ENCODE results near the gene CCDC142. TPM values are rescaled to one million over a fixed set of nuclear protein-coding genes. Genes with fewer than 3 reads are reported as not detected.
A peak's percentile ranks its signal among the peaks of the same experiment; 100 is the strongest.

The CCDC142 gene
- total RNA-seq, 4 donors from 2014 or later, result 34.7 to 53.1 (median 39.4) TPM

DNA sequence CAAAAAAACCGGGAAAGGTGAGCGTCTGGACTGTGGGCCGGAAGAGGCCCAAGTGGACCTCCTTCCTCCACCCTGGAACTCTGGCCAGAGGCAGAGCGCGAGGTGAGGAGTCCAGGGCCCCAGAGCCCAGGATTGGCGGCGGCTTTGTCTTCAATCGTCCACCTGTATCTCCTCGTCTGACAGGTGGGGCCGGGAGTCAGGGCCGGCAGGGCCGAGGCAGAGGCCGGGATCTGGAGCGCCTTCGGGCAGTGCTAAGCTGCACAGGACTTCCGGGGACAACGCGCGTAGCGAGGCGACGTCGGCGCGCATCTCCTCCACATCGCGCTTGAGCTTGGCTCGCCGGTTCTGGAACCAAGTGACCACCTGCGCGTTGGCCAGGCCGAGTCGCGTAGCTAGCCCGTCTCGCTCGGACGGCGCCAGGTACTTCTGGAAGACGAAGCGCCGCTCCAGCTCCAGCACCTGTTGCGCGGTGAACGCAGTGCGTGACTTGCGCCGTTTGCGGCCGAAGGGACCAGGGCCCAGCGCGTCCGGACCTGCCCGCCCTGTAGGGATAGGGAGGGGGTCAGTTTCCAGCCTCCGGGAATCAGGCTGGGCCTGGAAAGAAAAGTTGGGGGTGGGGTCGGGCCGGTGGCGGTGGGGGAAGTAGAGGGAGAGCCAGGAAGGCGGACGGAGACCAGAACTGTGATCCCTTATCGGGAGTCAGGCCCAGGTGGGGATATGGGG lies 15.1 kb upstream of the CCDC142 start:
- Histone ChIP-seq H3K4me3 (peak overlapping the region; percentile 5 to 43 (median 26)), H3K36me3 (peaks cover 0 to 18% (median 4%) of the 10 kb centered on the region in 3 donors), H3K27ac (no peak overlapping the region), H3K27me3 (peaks cover 0 to 56% of the 10 kb centered on the region in 2 donors), H3K9me3 (no peaks in the 10 kb centered on the region), H3K4me1 (peaks cover 0 to 43% (median 23%) of the 10 kb centered on the region in 4 donors)
- no peak for DNase-seq (ENCODE audit: low spot score in 2 of 2)
- TF ChIP-seq POLR2A (IDR thresholded peaks at IDR 0.05) (no peak), EP300 (IDR thresholded peaks at IDR 0.05) (no peak)
- WGBS, 2 donors, result 2 to 4% methylated on average over 28 to 61 of the region's 61 CpGs

DNA sequence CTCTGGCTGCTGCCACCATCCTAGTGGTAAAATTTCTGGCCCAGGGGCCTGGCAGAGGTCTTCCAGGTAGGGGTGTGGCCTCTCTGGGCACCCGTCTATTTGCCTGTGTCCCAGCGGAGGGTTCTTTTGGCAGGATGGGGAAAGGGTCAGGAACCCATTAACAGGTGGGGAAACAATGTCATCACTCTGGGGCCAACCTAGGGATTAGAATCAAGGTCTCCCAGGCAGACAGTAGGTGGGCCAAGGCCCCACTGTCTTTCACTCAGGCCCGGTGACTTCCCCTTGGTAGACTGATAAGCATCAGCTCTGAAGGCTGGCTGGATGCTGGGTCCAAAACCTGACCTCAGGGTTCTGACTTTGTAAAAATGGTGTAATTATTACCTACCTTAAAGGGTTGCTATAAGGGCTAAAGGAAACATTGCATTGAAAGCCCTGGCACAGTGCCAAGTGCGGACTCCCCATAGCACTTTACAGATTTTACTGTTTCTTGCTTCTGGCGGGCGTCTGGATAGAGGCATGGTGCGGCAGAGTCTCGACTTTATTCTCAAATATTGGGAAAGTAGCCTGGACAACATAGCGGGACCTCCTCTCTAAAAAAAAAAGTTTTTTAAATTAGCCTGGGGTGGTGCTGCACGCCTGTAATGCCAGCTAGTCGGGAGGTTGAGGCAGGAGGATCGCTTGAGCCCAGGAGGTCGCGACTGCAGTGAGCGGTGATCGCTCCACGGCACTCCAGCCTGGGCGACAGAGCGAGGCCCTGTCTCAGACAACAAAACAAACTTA lies 14.4 kb upstream of the CCDC142 start:
- H3K4me1 ChIP-seq, result peaks cover 0 to 35% (median 23%) of the 10 kb centered on the region in 4 donors
- H3K27me3 ChIP-seq, result peaks cover 0 to 53% of the 10 kb centered on the region in 2 donors
- DNase-seq (ENCODE audit: low spot score in 2 of 2), result no peak
- peaks cover 0 to 25% (median 12%) of the 10 kb centered on the region in 3 donors for H3K36me3 ChIP-seq
- peak overlapping the region in 2 of 4 donors; percentile 18 to 43 for H3K4me3 ChIP-seq
- WGBS, 2 donors, result 44 to 47% methylated on average over 19 of the region's 19 CpGs
- H3K9me3 ChIP-seq, result no peaks in the 10 kb centered on the region
- TF ChIP-seq, protein P1, sequence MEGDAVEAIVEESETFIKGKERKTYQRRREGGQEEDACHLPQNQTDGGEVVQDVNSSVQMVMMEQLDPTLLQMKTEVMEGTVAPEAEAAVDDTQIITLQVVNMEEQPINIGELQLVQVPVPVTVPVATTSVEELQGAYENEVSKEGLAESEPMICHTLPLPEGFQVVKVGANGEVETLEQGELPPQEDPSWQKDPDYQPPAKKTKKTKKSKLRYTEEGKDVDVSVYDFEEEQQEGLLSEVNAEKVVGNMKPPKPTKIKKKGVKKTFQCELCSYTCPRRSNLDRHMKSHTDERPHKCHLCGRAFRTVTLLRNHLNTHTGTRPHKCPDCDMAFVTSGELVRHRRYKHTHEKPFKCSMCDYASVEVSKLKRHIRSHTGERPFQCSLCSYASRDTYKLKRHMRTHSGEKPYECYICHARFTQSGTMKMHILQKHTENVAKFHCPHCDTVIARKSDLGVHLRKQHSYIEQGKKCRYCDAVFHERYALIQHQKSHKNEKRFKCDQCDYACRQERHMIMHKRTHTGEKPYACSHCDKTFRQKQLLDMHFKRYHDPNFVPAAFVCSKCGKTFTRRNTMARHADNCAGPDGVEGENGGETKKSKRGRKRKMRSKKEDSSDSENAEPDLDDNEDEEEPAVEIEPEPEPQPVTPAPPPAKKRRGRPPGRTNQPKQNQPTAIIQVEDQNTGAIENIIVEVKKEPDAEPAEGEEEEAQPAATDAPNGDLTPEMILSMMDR (IDR thresholded peaks at IDR 0.05), result no peak
- TF ChIP-seq POLR2A (IDR thresholded peaks at IDR 0.05), result no peak
- no peak for TF ChIP-seq EP300 (IDR thresholded peaks at IDR 0.05)
- no peak overlapping the region for H3K27ac ChIP-seq

DNA sequence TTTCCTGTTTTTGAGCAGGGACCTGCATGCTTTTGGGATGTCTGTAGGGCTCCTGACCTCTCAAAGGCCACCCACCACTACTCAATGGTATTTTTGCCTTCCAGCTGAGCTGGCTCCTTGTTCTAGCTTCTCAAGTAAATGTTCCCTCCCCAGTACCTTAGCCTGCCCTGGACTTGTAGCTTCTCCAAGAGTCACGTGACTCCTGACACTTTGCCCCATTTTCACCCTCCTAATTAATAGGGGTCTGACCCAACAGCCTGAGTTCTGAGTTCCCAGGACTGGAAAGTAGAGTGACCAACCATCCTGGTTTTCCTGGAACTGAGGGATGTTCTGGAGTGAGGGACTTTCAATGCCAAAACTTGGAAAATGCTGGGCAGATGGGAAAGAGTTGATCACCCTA lies 12.6 kb upstream of the CCDC142 start:
- 80 to 85% methylated on average over 1 of the region's 1 CpG for WGBS, 2 donors
- H3K27me3 ChIP-seq, result peaks cover 0 to 37% of the 10 kb centered on the region in 2 donors

DNA sequence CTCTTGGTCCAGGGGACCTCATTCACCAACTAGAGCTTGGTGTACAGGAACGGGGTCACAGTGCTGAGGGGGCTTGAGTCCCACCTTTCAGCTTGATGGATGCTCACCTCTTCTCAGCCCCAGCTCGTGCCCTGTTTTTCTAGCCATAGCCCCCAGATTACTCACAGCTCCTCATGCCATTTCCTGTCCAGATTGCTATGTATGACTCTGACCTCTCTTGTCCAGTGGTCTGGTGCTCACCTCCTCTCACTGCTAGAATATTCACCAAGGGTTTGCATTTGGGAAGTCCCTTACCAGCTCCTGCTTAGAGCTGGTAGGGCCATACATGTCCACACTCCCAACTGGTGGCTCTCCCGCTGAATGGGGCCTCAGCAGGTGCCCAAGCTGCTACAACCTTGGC lies 10.7 kb upstream of the CCDC142 start:
- TF ChIP-seq EP300 (IDR thresholded peaks at IDR 0.05) (no peak), POLR2A (IDR thresholded peaks at IDR 0.05) (no peak)
- TF ChIP-seq, protein P1 (IDR thresholded peaks at IDR 0.05), result no peak
- H3K4me1 ChIP-seq, result peaks cover 0 to 13% (median 10%) of the 10 kb centered on the region in 4 donors
- peaks cover 0 to 62% (median 21%) of the 10 kb centered on the region in 3 donors for H3K36me3 ChIP-seq
- DNase-seq (ENCODE audit: low spot score in 2 of 2), result no peak
- peaks cover 0 to 18% of the 10 kb centered on the region in 2 donors for H3K27me3 ChIP-seq
- no peak overlapping the region for H3K27ac ChIP-seq
- WGBS, 2 donors, result 84 to 98% methylated on average over 3 of the region's 3 CpGs
- no peak overlapping the region for H3K4me3 ChIP-seq
- no peaks in the 10 kb centered on the region for H3K9me3 ChIP-seq

More for the DNA sequence above, 12.6 kb upstream of the CCDC142 start:
- Histone ChIP-seq H3K4me3 (no peak overlapping the region), H3K4me1 (peaks cover 0 to 27% (median 23%) of the 10 kb centered on the region in 4 donors), H3K36me3 (peaks cover 0 to 43% (median 21%) of the 10 kb centered on the region in 3 donors), H3K9me3 (no peaks in the 10 kb centered on the region), H3K27ac (no peak overlapping the region)
- no peak for DNase-seq (ENCODE audit: low spot score in 2 of 2)
- TF ChIP-seq POLR2A (IDR thresholded peaks at IDR 0.05) (no peak), EP300 (IDR thresholded peaks at IDR 0.05) (no peak)
- TF ChIP-seq, protein P1 (IDR thresholded peaks at IDR 0.05), result no peak

DNA sequence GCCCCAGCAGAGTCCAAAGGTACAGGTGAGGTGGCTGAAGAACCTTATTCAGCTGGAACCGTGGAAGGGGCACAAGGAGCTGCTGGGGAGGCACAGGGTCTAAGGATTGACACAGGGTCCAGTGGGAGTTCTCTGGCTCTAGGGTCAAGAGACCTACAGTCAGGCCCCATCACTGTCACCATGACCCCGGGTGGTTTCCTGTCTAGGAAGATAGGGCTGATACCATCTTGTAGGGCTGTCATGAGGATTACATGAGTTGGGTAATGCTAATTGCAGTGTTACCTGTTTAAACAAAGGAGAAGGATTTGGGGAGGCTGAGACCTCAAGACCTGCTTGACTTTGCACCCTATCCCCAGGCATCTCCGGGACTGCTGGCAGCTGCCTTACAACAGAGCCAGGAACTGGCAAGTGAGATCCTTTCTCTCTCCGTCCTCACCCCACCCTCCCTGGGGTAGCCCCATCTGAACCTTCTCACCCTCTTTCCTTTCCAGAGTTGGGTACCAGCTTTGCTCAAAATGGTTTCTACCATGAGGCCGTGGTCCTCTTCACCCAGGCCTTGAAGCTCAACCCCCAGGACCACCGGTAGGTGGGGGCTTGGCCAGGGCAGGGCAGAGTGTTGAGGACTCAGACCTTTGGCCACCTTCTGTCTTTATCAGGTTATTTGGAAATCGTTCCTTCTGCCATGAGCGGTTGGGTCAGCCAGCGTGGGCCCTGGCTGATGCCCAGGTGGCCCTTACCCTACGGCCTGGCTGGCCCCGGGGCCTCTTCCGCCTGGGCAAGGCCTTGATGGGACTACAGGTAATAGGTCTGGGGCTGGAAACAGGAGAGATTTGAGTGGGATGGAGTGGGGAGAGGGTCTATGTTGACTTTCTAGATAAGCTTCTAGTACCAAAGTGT lies 9.1 kb upstream of the CCDC142 start:
- Histone ChIP-seq H3K27ac (no peak overlapping the region), H3K4me3 (no peak overlapping the region), H3K36me3 (peaks cover 0 to 78% (median 21%) of the 10 kb centered on the region in 3 donors), H3K9me3 (no peaks in the 10 kb centered on the region), H3K4me1 (no peaks in the 10 kb centered on the region), H3K27me3 (peaks cover 0 to 2% of the 10 kb centered on the region in 2 donors)
- no peak for DNase-seq (ENCODE audit: low spot score in 2 of 2)
- TF ChIP-seq, protein P1 (IDR thresholded peaks at IDR 0.05), result no peak
- TF ChIP-seq EP300 (IDR thresholded peaks at IDR 0.05) (no peak), POLR2A (IDR thresholded peaks at IDR 0.05) (no peak)
- WGBS, 2 donors, result 93 to 95% methylated on average over 12 of the region's 12 CpGs
